ENCODE measurements around the gene KRTAP10-3.

Gene KRTAP10-3

DNA sequence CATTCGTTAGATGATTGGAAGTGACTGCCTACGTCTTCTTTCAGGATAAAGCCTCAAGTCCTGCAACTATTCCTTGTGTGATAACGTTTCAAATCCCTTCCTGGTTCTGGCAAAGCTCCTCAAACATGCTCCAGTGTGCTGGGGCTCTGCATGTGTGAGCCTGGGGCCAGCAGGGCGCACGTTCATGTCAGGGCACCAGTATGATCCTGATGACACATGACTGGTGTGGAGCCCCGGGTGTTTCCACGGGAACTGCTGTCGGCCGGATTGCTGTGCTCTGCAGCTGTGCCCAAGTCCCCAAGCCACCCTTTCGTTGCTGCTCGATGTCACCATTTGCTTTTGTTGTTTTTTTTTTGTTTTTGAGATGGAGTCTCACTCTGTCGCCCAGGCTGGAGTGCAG is 39.9 kb downstream of the KRTAP10-3 start:
- DNase-seq (ENCODE audit: low read depth in 2 of 2), result no peak

DNA sequence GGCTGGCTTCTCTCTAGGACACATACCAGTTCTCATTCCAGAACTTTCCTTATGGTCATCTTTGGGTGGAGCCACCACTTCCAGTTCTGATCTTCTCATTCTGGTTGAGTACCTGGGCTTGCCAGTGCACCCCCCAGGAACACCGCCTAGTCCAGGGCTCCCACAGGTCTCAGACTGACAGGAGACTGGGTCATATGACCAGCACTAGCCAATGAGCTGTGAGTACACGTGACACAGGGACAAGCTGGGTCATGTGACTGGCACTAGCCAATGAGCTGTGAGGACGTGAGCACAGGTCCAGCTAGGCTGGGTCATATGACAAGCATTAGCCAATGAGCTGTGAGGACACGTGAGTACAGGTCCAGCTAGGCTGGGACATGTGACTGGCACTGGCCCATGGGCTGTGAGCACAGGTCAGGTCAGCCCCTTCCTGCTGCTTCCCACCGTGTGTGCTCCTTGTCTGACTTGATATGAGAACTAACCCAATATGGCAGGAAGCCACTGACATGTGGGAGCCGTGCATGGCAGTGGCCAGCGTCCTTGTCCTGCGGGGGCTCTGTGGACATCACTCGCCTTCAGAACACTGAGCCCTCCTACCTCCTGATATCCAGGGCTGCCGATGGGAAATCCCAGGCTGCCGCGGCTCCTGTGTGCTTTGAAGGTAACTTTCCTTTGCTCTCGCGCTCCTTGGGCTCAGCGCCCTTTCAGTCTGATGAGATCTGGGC is 41.3 kb downstream of the KRTAP10-3 start:
- peak; percentile 12 to 21 for DNase-seq (ENCODE audit: low read depth in 2 of 2)

- no peak for DNase-seq (ENCODE audit: low read depth in 2 of 2)
Measured at GRCh38 chr21:44516828-44517174, 41.8 kb downstream of the KRTAP10-3 start.

GRCh38 chr21:44516342-44516741 is 42.3 kb downstream of the KRTAP10-3 start:
- DNase-seq (ENCODE audit: low read depth in 2 of 2), result no peak

DNA sequence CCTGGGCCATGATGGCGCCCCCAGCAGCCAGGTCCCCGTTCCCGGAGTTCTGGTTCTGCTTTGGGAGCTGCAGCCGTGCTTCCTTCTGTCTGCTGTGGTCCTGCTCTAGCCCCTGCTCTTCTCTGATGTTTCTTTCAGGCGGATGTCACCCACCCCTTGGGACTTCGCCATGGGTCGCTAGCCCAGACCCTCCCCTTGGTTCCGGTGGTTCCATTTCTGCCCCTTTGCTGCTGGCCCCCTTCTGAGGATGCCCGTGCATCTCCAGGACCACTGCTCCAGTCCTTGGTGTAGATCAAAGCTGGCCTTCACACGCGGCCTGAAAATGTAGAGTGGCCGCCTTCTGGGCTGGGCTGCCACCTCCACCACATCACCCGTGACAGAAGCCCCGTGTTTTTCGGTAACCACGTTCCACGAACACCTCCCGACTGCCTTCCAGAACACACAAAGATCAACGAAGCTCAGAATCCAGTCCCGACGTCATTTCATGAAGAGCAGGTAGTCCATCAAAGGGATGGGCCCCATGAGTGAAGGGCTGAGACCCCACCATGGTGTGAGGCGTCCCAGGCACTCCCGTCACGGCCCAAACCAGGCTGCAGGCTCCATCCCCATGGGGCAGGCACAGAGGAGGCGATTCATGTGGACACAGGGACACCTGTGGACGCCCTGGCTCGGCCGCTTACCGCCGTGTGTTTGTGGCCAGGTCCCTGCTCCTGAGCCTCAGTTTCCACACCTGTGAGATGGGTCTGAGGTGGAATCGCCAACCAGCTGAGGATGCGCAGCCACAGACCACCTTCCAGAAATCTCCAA is 43.0 kb downstream of the KRTAP10-3 start:
- no peak for DNase-seq (ENCODE audit: low read depth in 2 of 2)

DNA sequence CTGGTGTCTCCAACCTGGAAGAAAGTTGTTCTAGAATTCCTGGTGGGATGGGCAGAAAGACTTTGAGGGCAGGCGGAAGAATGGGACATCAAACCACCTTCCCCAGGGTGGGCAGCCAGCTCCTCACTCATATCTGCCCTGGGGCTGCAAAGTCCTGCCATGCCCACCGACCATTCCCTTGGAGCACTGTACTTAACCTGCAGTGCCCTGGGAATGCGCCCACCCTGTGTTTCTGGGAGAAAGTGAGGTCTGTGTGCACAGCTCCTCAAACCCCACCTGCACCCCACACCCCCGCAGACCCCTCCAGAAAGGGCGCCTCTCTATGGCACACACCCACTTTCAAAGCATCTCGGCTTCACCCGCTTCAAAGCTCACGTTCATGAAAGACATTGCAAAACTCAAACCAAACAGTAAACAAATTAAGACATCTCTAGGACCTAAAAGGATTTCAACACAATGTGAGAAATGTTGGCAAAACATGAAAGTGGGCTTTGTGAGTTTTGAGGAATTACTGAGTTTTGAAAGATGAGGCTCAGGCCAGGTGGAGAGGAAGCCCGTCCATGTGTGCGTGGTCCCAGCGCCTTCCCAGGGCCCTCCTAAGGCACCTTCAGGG is 43.7 kb downstream of the KRTAP10-3 start:
- no peak for DNase-seq (ENCODE audit: low read depth in 2 of 2)

DNA sequence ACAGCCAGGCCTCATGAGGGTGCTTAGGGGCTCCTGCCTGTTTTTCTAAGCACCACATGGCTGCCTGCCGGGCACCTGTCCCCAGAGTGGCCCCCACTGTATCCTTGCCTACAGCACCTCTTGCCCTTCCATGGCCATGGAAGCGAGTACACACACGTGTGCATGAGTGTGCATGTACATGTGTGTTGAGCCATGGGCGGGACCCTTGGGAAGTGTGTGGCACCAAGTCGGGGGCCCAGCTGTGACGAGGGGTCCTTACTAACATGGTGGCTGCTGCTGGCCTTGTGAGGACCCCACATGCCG is 44.4 kb downstream of the KRTAP10-3 start:
- DNase-seq (ENCODE audit: low read depth in 2 of 2), result no peak

DNA sequence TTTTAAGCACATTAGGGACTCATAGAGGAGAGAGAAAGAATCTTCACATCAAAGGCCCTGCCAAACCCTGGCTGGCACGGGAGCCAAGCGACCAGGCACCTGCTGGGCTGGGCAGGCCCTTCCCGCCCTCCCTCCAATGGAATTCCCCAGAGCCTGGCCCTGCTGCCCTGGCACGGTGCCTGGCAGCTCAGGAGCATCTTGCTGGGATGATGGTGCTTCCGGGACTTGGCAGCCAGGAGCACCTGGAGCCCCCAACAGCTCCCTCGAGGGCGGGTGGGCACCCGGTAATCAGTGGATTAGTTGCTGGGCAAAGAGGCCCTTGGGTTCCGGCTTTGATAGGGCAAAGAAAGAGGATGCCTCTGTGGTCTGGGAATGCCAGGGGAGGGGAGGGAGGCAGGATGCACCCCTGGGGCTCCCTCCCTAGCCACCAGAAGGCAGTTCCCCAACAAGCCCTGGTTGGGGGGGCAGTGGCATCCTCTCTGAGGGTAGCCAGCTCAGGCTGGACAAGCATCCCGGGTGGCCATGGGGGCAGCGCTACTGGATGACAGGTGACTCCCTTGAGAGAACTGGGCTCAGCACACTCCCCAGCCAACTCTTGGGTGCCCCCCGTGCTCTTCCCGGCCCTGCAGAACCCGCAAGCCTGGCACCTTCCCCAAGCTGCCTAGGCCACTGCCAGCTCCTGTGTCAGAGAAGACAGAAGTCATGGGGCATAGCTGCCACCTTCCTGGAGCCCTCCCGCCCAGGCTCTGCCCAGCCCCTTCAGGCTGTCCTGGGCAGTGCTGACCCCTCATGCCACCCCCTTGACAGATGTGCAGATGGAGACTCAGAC is 45.0 kb downstream of the KRTAP10-3 start:
- no peak for DNase-seq (ENCODE audit: low read depth in 2 of 2)

- no peak for DNase-seq (ENCODE audit: low read depth in 2 of 2)
Measured at GRCh38 chr21:44512496-44513388, 45.9 kb downstream of the KRTAP10-3 start.

DNA sequence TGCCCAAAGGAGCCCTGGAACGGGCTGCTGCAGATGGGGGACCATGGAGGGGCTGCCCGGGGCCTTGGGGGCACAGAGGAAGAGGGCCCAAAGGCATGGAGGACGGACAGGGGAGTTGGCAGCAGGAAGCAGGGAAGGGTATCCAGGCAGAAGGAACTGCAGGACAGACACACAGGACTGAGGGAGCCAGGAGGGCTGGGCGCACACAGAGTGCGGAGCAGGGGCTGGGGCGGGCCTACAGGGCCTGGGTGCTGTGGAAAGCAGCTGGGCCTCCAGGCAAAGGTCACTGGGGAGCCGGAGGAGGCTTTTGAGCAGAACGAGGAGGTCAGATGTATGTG is 46.7 kb downstream of the KRTAP10-3 start:
- no peak for DNase-seq (ENCODE audit: low read depth in 2 of 2)

DNA sequence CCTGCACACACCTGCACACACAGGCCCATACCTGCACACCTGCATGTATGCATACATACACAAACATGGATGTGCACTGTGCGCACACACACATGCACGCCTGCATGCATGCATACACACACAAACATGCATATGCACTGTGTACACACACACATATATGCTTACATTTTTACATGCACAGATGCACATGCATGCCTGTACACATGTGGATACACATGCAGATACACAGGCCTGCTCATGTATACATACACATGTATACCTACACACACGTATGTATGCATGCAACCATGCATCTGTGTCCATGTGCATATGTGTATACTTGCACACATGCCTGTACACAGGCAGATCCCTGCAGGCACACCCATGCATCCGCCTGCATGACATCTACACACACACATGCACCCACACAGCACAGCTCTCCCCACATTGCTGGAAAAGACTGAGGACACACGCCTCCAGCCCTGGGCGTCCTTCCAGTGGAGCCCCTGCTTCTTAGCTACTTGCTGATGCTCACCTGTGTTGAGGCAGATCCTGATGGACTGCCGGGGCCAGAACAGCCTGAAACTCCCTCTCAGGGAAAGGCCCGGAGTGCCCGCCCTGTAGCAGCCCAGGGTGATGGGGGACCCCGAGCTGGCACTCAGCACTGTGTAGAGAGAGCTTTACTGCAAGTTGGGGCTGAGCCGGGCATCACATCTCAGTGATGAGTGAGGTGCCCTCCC is 47.2 kb downstream of the KRTAP10-3 start:
- no peak for DNase-seq (ENCODE audit: low read depth in 2 of 2)

- DNase-seq (ENCODE audit: low read depth in 2 of 2), result peak; percentile 43 to 60
Measured at GRCh38 chr21:44510508-44511218, 47.9 kb downstream of the KRTAP10-3 start.

DNA sequence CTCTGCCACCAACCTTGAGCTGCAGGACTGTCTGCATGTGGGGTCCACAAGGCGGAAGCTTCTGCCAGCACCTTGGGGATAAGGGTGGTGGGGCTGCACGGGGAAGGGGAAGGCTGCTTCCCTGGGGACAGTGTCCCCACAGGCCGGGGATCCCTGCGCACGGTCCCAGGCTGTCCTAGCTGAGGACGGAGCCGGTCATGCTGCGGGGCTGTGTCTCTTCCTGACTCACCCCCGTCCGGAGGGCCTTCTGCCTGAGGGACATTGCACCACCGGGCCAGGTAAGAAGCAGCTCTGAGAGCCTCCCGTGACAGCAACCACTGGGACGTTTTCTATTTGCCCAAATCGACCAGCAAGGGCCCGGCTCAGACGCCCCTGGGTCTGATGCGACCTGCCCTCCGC is 48.5 kb downstream of the KRTAP10-3 start:
- no peak for DNase-seq (ENCODE audit: low read depth in 2 of 2)

DNA sequence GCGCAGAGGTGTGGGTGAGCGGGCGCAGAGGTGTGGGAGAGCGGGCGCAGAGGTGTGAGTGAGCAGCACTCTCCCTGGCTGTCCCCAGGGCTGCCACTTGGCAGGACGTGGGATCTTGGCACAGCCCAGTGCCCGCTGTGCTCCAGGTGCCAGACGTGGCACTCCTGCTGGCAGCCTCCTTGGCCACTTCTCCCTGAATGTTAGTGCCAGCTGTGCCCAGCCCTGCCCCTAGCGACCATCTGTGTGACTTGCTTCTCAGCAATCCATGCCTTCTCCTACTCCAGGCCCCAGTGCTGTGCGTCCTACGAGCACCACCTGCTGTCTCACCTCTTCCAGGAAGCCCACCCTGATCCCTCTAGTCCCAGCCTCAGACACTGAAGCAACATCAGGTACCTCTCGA is 49.1 kb downstream of the KRTAP10-3 start:
- DNase-seq (ENCODE audit: low read depth in 2 of 2), result no peak

DNA sequence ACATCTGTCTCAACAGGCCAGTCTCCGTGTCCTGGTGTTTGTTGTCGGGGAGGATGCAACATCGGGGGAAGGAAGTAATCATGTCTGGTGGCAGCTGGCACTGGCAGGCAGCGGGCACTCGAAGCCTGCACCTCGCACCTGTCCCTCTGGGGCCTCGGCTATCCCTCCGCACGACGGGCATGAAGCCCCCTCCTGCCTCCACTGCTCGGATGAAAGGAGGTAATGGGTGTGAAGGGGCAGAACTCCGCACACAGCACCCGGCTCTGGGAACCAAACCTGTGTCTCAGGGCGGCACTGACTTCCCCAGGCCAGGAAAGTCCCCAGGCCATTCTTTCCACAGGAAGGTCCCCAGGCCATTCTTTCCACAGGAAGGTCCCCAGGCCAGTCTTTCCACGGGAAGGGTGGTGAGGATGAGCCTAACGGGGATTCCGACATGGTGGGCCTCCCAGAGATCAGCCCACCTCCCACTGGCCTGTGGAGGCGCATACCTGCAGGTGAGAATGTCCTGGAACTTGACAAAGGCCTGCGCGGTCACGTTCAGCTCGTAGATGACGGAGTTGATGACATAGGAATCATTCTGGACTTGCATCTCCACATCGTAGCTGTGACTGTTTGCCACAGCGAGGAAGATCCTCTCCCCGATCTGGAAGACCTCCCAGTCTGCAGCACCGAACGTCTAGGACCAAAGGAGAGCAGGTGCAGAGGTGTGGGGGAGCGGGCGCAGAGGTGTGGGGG is 49.7 kb downstream of the KRTAP10-3 start:
- DNase-seq (ENCODE audit: low read depth in 2 of 2), result no peak

DNA sequence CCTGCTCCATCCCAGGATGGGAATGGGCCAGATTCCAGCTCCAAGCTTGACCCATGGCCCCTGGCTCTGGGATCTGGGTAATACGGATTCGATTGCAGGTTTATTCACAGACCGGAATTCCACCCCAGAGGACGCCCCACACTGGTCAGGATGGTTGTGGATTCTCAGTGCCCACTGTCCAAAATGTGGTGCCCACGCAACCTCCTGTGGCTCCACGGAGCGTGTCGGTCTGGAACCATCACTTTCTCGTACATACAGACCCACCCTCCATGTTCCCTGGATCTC is 50.2 kb downstream of the KRTAP10-3 start:
- DNase-seq (ENCODE audit: low read depth in 2 of 2), result no peak
